Daoy (cell line): Measurements from ENCODE around the gene IRF7. TPM values are rescaled to one million over a fixed set of nuclear protein-coding genes. Genes with fewer than 3 reads are reported as not detected.
A peak's percentile ranks its signal among the peaks of the same experiment; 100 is the strongest.

Source experiments
- DNase-seq: peaks from one replicate; pipeline ENCODE4 v3.0.0-alpha.2; 2015; ENCODE audit warnings: low read depth
- total RNA-seq: library from RNA; depleted of rRNA; stranded (reverse); fragments of >200 nt; shearing (Covaris generic); gene quantifications from 2 replicates; pipeline ENCODE4 v1.2.3, GENCODE V29; 2014

IRF7 gene
- total RNA-seq, 1 experiment from 2014 or later: 14.5 TPM

GRCh38 chr11:607971-608659 lies 7.6 kb downstream of the IRF7 start:
- DNase-seq: no peak

DNA sequence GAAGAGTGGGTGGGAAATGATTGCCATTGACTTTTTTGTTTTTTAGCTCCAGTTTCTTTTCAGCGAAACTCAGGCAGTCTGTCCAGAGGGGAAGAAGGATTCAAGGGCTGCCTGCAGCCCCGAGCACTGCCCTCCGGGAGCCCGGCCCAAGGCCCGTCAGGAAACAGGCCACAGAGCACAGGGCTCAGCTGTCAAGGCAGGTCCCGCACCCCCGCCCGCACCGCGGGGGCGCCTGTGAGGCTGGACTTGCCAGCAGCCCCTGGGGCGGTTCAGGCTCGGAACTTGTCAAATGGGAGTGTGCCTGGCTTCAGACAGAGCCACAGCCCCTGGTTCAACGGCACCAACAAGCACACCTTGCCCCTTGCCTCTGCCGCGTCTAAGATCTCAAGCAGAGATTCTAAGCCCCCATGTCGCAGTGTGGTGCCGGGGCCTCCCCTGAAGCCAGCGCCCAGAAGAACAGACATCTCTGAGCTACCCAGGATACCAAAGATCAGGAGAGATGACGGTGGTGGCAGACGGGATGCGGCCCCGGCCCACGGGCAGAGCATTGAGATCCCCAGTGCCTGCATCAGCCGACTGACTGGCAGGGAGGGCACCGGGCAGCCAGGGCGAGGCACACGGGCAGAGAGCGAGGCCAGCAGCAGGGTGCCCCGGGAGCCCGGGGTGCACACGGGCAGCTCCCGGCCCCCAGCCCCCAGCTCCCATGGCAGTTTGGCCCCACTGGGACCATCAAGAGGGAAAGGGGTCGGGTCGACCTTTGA lies 8.6 kb downstream of the IRF7 start:
- no peak for DNase-seq

- peak; percentile 42 for DNase-seq
Measured at GRCh38 chr11:606245-606644, 9.5 kb downstream of the IRF7 start.

GRCh38 chr11:605286-606129 lies 10.2 kb downstream of the IRF7 start:
- no peak for DNase-seq

DNA sequence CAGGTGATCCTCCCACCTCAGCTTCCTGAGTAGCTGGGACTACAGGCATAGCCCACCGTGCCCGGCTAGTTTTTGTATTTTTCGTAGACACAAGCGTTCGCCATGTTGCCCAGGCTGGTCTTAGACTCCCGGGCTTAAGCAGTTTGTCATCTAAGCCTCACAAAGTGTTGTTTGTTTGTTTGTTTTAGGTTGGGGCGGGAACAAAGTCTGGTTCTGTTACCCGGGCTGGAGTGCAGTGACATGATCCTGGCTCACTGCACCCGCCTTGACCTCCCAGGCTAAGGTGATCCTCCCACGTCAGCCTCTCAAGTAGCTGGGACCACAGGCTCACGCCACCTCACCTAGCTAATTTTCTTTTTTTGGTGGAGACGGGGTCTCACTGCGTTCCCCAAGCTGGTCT lies 12.6 kb downstream of the IRF7 start:
- DNase-seq: no peak

DNA sequence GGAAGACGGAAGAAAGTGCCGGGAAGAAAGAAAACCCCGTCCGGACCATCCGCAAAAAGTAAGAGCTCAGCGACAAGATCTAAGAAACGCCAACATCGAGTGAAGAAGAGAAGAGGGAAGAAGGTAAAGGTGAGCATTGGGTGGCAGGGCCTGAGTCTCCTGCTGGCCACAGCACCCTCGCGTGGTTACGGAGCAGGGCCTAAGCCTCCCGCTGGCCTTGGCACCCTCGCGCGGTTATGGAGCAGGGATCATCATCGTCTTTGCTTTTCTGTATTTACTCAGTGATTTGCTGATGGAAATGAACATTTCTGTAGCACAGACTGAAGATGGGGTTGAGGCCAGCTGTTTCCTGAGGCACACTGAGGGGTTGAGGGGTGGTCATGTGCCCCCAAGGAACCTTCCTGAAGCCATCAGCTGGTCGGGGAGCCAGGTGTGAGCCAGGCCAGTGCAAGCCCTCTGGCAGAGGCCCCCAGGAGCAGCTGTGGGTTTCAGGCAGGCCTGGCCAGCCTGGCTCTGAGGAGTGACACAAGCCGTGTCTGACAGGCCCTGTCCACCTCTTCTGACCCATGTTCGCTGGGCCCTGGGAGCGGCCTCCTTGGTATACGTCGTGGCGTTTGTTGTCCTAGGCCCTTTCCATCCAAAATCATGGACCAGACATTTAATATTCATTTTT lies 14.0 kb downstream of the IRF7 start:
- DNase-seq: no peak

DNA sequence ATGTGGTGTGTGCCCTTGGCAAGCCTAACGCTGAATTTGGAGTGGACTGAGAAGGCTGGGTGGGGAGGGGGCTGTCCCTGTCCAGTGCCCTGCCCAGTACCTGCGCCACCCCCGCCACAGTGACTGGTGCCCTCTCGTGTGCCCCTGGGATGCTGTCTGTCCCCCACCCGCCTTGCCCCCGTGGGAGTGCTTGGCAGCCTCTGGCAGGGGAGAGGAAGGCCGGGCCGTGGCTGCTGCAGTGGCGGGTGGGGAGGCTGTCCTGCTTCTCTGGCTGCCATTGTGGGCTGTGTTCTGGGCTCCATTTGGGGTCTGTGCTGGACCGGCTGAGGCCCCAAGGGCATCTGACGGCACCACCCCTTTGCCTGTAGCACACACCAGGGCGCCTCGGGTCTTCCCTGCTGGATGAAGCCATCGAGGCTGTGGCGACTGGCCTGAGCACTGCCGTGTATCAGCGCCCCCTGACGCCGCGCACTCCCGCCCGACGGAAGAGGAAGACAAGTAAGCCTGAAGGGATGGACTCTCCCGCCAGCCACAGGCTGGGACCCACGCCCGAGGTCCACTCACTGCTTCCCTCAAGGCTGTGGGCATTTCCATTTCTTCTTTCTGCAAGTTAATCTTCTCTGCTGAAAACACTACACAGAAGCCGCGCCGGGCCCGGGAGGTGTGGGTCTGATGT lies 17.6 kb downstream of the IRF7 start:
- no peak for DNase-seq

DNA sequence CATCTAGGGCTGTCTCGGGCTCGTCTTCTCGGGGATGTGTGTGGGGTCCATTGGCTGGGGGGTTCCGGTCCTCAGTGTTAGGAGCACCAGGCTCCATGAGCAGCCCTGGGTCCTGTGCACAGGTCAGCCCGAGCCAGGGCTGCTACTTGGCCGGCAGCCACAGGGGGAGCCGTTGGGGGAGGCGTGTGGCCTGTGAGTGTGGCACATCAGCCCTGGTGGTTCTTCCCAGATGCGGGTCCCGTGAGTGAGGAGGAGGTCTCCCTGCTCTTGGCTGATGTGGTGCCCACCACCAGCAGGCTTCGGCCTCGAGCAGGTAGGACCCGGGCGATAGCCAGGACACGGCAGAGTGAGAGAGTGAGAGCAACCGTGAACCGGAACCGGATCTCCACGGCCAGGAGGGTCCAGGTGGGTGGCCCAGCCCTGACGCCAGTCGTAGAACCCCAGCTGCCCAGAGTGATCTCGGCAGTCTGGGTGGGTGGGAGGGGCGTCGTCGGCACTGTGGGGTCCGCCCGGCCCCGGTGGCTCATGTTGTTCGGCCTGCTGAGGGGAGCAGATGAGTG lies 18.5 kb downstream of the IRF7 start:
- no peak for DNase-seq

DNA sequence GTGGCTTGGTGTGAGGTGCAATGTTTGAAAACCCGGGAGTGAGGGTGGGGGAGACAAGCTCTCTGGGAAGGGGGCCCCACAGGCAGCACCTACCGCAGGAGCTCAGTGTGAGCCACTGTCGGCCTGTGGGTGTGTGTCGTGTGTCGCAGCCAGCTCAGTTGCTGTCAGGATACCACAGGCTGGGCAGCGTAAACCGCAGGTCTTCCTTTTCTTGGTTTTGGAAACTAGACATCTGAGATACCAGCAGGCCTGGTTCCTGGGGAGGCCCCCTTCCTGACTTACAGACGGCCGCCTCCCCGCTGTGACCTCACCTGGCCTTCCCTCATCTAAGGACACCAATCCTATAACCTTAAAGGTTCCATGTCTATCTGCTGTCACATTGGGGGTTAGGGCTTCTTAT lies 19.4 kb downstream of the IRF7 start:
- DNase-seq: no peak

DNA sequence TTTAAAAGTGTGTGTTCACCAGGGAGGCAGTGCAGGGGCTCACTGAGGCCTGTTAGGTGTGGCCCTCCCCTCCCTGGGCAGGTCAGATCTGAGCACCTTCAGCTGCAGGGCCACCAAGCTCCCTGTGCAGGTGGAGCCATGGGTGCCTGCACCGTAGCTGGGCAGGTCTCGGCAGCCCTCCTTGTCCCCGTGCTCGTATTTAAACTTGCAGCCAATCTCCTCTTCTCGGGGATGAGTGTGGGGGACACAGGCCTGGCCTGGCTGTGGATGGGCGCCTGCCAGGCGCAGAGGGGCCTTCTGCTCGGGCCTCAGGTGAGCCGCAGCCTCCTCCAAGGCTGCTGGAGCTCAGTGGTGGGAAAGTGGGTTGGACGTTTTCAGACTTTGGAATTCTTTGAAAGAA lies 20.4 kb downstream of the IRF7 start:
- no peak for DNase-seq

DNA sequence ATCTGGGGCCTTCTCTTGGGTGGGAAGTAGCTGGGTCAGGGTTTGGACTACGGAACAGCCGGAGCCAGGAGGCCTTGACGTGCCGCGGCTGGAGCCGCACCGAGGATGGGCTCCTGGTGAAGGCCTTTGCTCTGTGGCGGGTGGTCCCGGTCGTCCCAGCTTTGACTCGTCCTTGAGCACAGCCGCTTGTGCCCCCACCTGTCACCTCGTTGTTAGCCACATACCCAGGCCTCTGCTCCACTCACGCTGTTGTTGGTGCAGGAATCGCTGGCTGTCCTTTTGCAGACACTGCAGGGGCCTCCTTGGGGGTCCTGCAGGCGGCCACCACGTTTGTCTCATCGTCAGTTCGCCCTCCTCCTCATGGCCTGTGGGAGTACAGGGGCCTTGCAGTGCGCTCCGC lies 22.4 kb downstream of the IRF7 start:
- no peak for DNase-seq

GRCh38 chr11:592918-593317 lies 22.8 kb downstream of the IRF7 start:
- no peak for DNase-seq

GRCh38 chr11:592501-592900 lies 23.2 kb downstream of the IRF7 start:
- DNase-seq: no peak

DNA sequence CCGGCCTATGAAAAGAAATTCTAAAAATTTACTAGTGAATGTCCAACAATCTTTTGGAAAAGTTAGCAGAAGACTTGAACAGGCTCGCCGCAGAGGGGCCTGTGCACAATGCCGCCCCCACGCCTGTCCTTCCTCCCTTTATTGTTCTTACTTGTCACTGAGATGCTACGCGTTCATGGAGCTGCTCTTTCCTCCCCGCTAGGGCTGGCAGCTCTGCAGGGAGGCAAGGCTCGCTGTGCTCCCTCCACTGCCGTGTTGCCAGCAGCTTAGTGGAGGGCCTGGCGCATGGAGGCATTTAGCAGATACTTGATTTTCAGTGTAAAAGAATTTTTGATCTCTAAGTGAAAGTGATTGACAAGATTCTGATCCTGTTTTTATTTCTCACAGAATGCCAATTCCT lies 24.8 kb downstream of the IRF7 start:
- DNase-seq: no peak

DNA sequence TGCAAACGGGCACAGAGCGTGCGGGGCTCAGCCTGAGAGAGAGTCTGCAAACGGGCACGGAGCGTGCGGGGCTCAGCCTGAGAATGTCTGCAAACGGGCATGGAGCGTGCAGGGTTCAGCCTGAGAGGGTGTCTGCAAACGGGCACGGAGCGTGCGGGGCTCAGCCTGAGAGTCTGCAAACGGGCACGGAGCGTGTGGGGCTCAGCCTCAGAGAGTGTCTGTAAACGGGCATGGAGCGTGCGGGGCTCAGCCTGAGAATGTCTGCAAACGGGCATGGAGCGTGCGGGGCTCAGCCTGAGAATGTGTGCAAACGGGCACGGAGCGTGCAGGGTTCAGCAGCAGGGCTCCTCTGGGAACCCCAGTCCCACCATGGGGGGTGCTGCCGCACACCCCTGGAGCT lies 26.0 kb downstream of the IRF7 start:
- DNase-seq: no peak

- DNase-seq: no peak
Measured at GRCh38 chr11:587978-588380, 27.8 kb downstream of the IRF7 start.

GRCh38 chr11:587546-587945 lies 28.2 kb downstream of the IRF7 start:
- no peak for DNase-seq

DNA sequence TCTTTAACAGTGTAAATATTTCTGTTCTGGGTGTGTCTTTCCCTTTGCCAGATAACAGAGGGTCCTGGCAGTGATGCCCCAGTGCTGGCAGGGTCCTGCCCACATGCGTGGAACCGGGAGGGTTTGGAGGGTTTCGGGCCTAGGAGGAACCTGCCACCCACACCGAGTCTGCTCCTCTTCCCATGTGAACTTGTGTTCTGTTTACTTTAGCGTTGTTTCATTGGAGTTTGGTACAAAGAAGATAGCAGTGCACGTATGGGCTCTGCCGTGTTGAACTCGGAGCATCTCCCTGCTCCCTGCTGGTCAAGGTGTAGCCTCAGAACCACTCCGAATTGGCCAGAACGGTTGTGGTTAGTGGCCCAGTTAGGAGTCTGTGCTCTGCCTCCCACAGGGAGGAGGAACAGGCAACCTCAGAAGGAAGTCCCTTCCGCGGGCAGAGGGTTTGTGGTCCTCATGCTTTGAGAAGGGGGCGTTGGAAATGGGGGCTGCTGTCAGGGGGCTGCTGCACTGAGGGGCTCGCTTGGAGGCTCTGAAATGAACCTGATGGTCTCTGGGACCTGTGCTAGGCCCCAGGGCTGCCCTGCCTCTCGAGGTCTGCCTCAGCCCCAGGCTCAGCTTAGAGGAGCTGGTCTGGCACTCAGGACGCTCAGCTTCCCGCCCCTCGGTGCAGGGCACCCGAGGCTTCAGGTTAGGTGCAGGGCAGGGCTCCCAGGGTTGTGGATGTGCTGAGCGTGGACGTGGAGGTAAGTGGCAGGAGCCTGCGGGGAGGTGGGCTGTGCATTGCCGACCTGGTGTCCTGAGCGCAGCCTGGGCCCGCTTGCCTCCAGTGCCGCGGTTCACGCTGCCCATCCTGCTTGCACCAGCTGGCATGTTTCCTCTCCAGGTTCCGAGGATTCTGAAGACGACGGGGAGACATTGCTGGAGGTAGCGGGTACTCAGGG lies 29.1 kb downstream of the IRF7 start:
- DNase-seq: no peak

DNA sequence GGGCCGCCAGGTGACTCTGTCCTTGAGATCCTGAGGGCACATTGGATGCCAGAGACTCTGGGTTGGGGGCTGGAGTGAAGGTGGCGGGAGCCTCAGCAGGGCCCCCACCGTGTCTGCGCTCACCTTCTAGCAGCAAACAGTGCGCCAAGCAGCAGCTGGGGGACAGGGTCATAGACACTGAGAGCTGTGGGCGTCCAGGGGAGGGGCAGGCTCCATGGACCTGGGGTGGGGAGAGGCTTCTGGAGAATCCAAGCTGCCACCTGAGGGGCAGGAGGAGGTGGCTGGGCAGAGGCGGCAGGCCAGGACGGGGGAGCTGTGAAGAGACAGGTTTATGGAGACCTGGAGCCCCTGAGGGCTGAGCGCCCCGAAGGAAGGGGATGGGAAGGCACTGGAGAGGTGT lies 31.5 kb downstream of the IRF7 start:
- DNase-seq: no peak

- DNase-seq: no peak
Measured at GRCh38 chr11:581752-582151, 34.0 kb downstream of the IRF7 start.
